RWPE2 (cell line): Measurements from ENCODE around the gene ALK.

Source experiments
- ATAC-seq: fragments of 200-7000 bp; cut with Tn5 transposase; 3 replicates; pipeline ENCODE4 v1.9.1; 2021; ENCODE audit warnings: low read depth
- DNase-seq: peaks from one replicate; pipeline ENCODE4 v3.0.0-alpha.2; 2020; ENCODE audit warnings: low spot score
- H3K27ac ChIP-seq: fragments of 450-650 bp; 2 replicates; pipeline ENCODE4 v1.5.1; 2017; ENCODE audit warnings: mild to moderate bottlenecking; ENCODE audit not compliant: poor library complexity, severe bottlenecking
- H3K27me3 ChIP-seq: fragments of 250-450 bp; sonication (Bioruptor Pico); 2 replicates; pipeline ENCODE4 v1.5.1; 2021; ENCODE audit warnings: mild to moderate bottlenecking, moderate library complexity; ENCODE audit not compliant: insufficient read depth, poor library complexity, severe bottlenecking
- H3K36me3 ChIP-seq: fragments of 250-450 bp; sonication (Bioruptor Pico); 2 replicates; pipeline ENCODE4 v1.5.1; 2020; ENCODE audit warnings: low read depth, mild to moderate bottlenecking, moderate library complexity
- H3K4me1 ChIP-seq: fragments of 250-450 bp; sonication (Bioruptor Pico); 2 replicates; pipeline ENCODE4 v1.5.1; 2021; ENCODE audit warnings: mild to moderate bottlenecking, moderate library complexity; ENCODE audit not compliant: insufficient read depth, poor library complexity, severe bottlenecking
- H3K4me3 ChIP-seq: fragments of 250-450 bp; sonication (Bioruptor Pico); 2 replicates; pipeline ENCODE4 v1.5.1; 2021; ENCODE audit warnings: mild to moderate bottlenecking, moderate library complexity; ENCODE audit not compliant: severe bottlenecking
- H3K9me3 ChIP-seq: fragments of 250-450 bp; sonication (Bioruptor Pico); 2 replicates; pipeline ENCODE4 v1.5.1; 2021; ENCODE audit warnings: mild to moderate bottlenecking, moderate library complexity; ENCODE audit not compliant: severe bottlenecking
- CTCF ChIP-seq: fragments of 450-650 bp; IDR thresholded peaks from one replicate; pipeline ENCODE4 v1.5.1; 2017; ENCODE audit warnings: mild to moderate bottlenecking, moderate library complexity; ENCODE audit not compliant: poor library complexity, severe bottlenecking

The ALK gene

GRCh38 chr2:29598978-29599377, 322.4 kb downstream of the ALK start:
- Histone ChIP-seq H3K9me3 (no peaks in the 10 kb centered on the region), H3K27me3 (no peaks in the 10 kb centered on the region), H3K36me3 (no peaks in the 10 kb centered on the region), H3K4me1 (peaks cover 11% of the 10 kb centered on the region), H3K27ac (no peak overlapping the region), H3K4me3 (no peak overlapping the region)
- DNase-seq, result no peak
- no peak for TF ChIP-seq CTCF
- ATAC-seq, result no peak

- Histone ChIP-seq H3K9me3 (no peaks in the 10 kb centered on the region), H3K36me3 (no peaks in the 10 kb centered on the region), H3K27ac (no peak overlapping the region), H3K4me3 (no peak overlapping the region), H3K27me3 (no peaks in the 10 kb centered on the region), H3K4me1 (peaks cover 6% of the 10 kb centered on the region)
- no peak for ATAC-seq
- no peak for DNase-seq
- no peak for TF ChIP-seq CTCF
Observed at GRCh38 chr2:29597035-29597434, 324.4 kb downstream of the ALK start.

- Histone ChIP-seq H3K9me3 (no peaks in the 10 kb centered on the region), H3K36me3 (no peaks in the 10 kb centered on the region), H3K4me1 (peaks cover 2% of the 10 kb centered on the region), H3K27me3 (no peaks in the 10 kb centered on the region), H3K4me3 (no peak overlapping the region), H3K27ac (no peak overlapping the region)
- ATAC-seq (no peak), DNase-seq (no peak)
- TF ChIP-seq CTCF, result no peak
Observed at GRCh38 chr2:29596584-29596983, 324.8 kb downstream of the ALK start.

- no peak overlapping the region for H3K4me3 ChIP-seq
- no peaks in the 10 kb centered on the region for H3K36me3 ChIP-seq
- no peak for DNase-seq
- no peak overlapping the region for H3K27ac ChIP-seq
- TF ChIP-seq CTCF, result no peak
- H3K27me3 ChIP-seq, result no peaks in the 10 kb centered on the region
- no peak for ATAC-seq
- no peaks in the 10 kb centered on the region for H3K4me1 ChIP-seq
- no peaks in the 10 kb centered on the region for H3K9me3 ChIP-seq
Observed at GRCh38 chr2:29591600-29591999, 329.8 kb downstream of the ALK start.

GRCh38 chr2:29590211-29590610, 331.2 kb downstream of the ALK start:
- no peak for DNase-seq
- H3K27me3 ChIP-seq, result no peaks in the 10 kb centered on the region
- TF ChIP-seq CTCF, result no peak

More at GRCh38 chr2:29590211-29590610, 331.2 kb downstream of the ALK start:
- no peak overlapping the region for H3K4me3 ChIP-seq
- H3K4me1 ChIP-seq, result no peaks in the 10 kb centered on the region
- no peaks in the 10 kb centered on the region for H3K9me3 ChIP-seq
- H3K27ac ChIP-seq, result no peak overlapping the region
- ATAC-seq, result no peak
- no peaks in the 10 kb centered on the region for H3K36me3 ChIP-seq
